A673 (cell line): ENCODE data around the gene B4GALT6. TPM values are rescaled to one million over a fixed set of nuclear protein-coding genes. Genes with fewer than 3 reads are reported as not detected.

ENCODE experiments used
- BruUV-seq: library from RNA; stranded (reverse); fragments of 400-500 nt; replicated peaks from 2 replicates; lab custom pipeline; 2021; lab: Mats Ljungman, UMichigan
- CTCF ChIA-PET: fragments of 300-600 bp; sonication (Branson Sonifier 250); formaldehyde crosslinking; loops from one replicate; lab custom pipeline; 2022; ENCODE audit warnings: antibody characterized with exemption; lab: Charles Lee
- POLR2A ChIA-PET: fragments of 300-600 bp; sonication (Branson Sonifier 250); formaldehyde crosslinking; loops from one replicate; lab custom pipeline; 2022; ENCODE audit warnings: antibody characterized with exemption; ENCODE audit not compliant: low non-redundant PET; lab: Charles Lee
- DNase-seq: peaks from one replicate; pipeline ENCODE4 v3.0.0-alpha.2; 2015; ENCODE audit warnings: low spot score
- H3K27ac ChIP-seq: fragments of 200-600 bp; sonication (generic); 2 replicates; pipeline ENCODE4 v1.5.1; 2016; ENCODE audit warnings: mixed run types, low read depth, mild to moderate bottlenecking, mixed read lengths, antibody characterized with exemption, low read length; ENCODE audit not compliant: poor library complexity, severe bottlenecking
- H3K27me3 ChIP-seq: fragments of 200-600 bp; sonication (generic); replicated peaks from 2 replicates; pipeline ENCODE4 v1.6.1; 2017; ENCODE audit warnings: mixed run types, low read depth, mild to moderate bottlenecking, mixed read lengths, antibody characterized with exemption, low read length; ENCODE audit not compliant: insufficient read depth, poor library complexity
- H3K36me3 ChIP-seq: fragments of 200-600 bp; sonication (generic); 2 replicates; pipeline ENCODE4 v1.6.1; 2016; ENCODE audit warnings: mixed run types, mild to moderate bottlenecking, mixed read lengths, antibody characterized with exemption, low read length; ENCODE audit not compliant: insufficient read depth, poor library complexity, severe bottlenecking
- H3K4me1 ChIP-seq: fragments of 200-600 bp; sonication (generic); 2 replicates; pipeline ENCODE4 v1.6.1; 2017; ENCODE audit warnings: mixed run types, mild to moderate bottlenecking, mixed read lengths, antibody characterized with exemption, low read length; ENCODE audit not compliant: insufficient read depth, poor library complexity, severe bottlenecking
- H3K4me3 ChIP-seq: fragments of 200-600 bp; sonication (generic); 2 replicates; pipeline ENCODE4 v1.5.1; 2016; ENCODE audit warnings: low read depth, mixed run types, mild to moderate bottlenecking, mixed read lengths, low read length; ENCODE audit not compliant: poor library complexity, severe bottlenecking
- H3K9me3 ChIP-seq: fragments of 200-600 bp; sonication (generic); 2 replicates; pipeline ENCODE4 v1.6.1; 2016; ENCODE audit warnings: mixed run types, low read depth, mild to moderate bottlenecking, mixed read lengths, antibody characterized with exemption, low read length; ENCODE audit not compliant: poor library complexity, severe bottlenecking
- EZH2 ChIP-seq: fragments of 200-600 bp; sonication (generic); IDR thresholded peaks from 2 replicates; pipeline ENCODE4 v1.6.1; 2017; ENCODE audit warnings: borderline replicate concordance, low read depth, mild to moderate bottlenecking, mixed read lengths, antibody characterized with exemption, low read length; ENCODE audit not compliant: poor library complexity, severe bottlenecking
- intact Hi-C: fragments of 100-400 bp; cut with micrococcal nuclease; formaldehyde crosslinking; loops from one replicate; pipeline ENCODE4 v1.10.0; 2022; ENCODE audit not compliant: unreplicated experiment
- total RNA-seq: library from RNA; stranded (reverse); gene quantifications from 2 replicates; pipeline ENCODE4 v1.2.3, GENCODE V29; 2021
- TF ChIP-seq, protein P1 (sequence below): fragments of 300-800, 200-600 bp; sonication (generic); conservative IDR thresholded peaks from 2 replicates; pipeline ENCODE4 v1.5.1; 2017; ENCODE audit warnings: low read depth, mild to moderate bottlenecking, antibody characterized with exemption, low read length, moderate library complexity, mixed read lengths

B4GALT6 gene
- total RNA-seq, 1 experiment from 2014 or later = 6.0 TPM

DNA sequence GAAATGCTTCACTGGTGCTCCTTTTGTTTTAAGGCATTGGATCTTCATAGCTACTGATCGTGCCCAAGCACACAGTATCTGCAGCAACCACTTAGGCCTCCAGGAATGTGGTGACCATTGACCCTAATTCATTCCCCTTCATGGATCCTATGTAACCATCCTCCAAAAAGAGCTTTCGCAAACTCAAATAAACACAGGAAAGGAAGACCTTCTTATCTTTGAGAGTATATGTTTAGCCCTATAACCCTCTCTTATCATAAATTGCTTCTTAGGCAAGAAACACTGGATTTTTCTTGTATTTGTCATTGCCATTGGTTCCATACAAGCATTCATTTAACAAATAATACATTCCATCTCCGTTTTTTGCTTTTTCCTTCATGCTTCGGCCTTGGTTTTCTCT lies 96.9 kb downstream of the B4GALT6 start:
- Histone ChIP-seq H3K27me3 (no peaks in the 10 kb centered on the region), H3K9me3 (no peaks in the 10 kb centered on the region), H3K4me3 (no peak overlapping the region), H3K4me1 (no peaks in the 10 kb centered on the region), H3K27ac (no peak overlapping the region), H3K36me3 (no peaks in the 10 kb centered on the region)
- POLR2A ChIA-PET = no interaction called here
- no TSS peak for BruUV-seq
- no peak for DNase-seq
- CTCF ChIA-PET = no interaction called here
- intact Hi-C loops = no loop called here
- TF ChIP-seq, protein P1, sequence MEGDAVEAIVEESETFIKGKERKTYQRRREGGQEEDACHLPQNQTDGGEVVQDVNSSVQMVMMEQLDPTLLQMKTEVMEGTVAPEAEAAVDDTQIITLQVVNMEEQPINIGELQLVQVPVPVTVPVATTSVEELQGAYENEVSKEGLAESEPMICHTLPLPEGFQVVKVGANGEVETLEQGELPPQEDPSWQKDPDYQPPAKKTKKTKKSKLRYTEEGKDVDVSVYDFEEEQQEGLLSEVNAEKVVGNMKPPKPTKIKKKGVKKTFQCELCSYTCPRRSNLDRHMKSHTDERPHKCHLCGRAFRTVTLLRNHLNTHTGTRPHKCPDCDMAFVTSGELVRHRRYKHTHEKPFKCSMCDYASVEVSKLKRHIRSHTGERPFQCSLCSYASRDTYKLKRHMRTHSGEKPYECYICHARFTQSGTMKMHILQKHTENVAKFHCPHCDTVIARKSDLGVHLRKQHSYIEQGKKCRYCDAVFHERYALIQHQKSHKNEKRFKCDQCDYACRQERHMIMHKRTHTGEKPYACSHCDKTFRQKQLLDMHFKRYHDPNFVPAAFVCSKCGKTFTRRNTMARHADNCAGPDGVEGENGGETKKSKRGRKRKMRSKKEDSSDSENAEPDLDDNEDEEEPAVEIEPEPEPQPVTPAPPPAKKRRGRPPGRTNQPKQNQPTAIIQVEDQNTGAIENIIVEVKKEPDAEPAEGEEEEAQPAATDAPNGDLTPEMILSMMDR = no peak
- no peak for TF ChIP-seq EZH2

DNA sequence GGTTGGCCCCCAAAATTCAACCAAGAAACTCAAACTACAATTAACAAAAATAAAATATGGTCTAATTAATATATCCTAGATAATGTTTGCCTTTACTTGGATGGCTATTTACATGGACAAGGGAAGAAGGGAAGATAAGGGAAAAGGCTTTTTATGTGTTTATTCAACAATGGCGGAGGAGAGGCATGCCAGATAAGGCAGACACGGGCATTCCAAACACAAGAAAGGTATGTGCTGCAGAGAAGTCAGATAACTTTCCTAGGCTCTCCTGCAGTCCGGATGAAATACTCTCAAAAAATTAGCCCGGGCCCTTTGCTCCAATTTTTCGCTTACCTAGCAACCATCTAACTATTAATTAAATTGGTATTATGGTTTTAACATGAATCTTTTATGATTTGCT lies 97.8 kb downstream of the B4GALT6 start:
- Histone ChIP-seq H3K4me3 (no peak overlapping the region), H3K9me3 (no peaks in the 10 kb centered on the region), H3K27me3 (no peaks in the 10 kb centered on the region), H3K4me1 (peaks cover 6% of the 10 kb centered on the region), H3K27ac (no peak overlapping the region), H3K36me3 (no peaks in the 10 kb centered on the region)
- CTCF ChIA-PET = no interaction called here
- no peak for TF ChIP-seq EZH2
- TF ChIP-seq, protein P1 = no peak
- intact Hi-C loops = no loop called here
- POLR2A ChIA-PET = no interaction called here
- no peak for DNase-seq
- BruUV-seq = no TSS peak

DNA sequence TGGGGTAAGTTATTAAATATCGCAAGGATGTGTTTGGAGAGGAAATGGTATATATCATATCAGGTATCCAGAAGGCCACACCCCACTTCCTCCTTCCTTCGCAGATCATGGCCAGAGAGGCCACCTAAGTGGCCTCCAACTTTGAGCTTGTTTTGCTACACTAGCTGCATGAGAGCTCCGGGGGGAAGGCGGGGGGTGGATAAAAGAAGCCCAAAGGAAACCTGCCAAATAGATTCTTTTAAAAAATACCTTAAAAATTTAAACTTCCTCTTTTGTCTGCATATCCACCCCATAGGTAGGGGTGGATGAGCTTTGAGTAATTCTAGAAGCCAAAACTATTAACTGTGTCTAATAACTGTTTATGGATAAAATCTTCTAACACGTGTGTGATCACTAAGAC lies 98.4 kb downstream of the B4GALT6 start:
- intact Hi-C loops = no loop called here
- TF ChIP-seq, protein P1 = no peak
- no peak for TF ChIP-seq EZH2
- no peak for DNase-seq
- Histone ChIP-seq H3K27me3 (no peaks in the 10 kb centered on the region), H3K4me1 (peaks cover 6% of the 10 kb centered on the region), H3K4me3 (no peak overlapping the region), H3K36me3 (no peaks in the 10 kb centered on the region), H3K9me3 (no peaks in the 10 kb centered on the region), H3K27ac (no peak overlapping the region)
- POLR2A ChIA-PET = no interaction called here
- BruUV-seq = no TSS peak
- CTCF ChIA-PET = no interaction called here
